H1 (cell line): ENCODE results near the gene BBS12. TPM values are rescaled to one million over a fixed set of nuclear protein-coding genes. Genes with fewer than 3 reads are reported as not detected.

ENCODE experiments used
- CREB1 ChIP-seq: IDR thresholded peaks from 2 replicates; pipeline ENCODE4 v1.6.1; 2012; ENCODE audit warnings: inconsistent platforms
- EP300 ChIP-seq, 2 experiments: IDR thresholded peaks; 1 replicate in 1 of 2; 2 replicates in 1 of 2; pipeline ENCODE4 v1.6.1; 2011 to 2012; ENCODE audit warnings: low read depth in 2 of 2, low read length in 2 of 2, mild to moderate bottlenecking in 2 of 2, borderline replicate concordance in 1 of 2, inconsistent platforms in 1 of 2, moderate library complexity in 1 of 2
- HDAC6 ChIP-seq: IDR thresholded peaks from one replicate; pipeline ENCODE4 v1.7.1; 2012; ENCODE audit warnings: low read depth, mild to moderate bottlenecking, inconsistent platforms, low read length, moderate library complexity
- KDM1A ChIP-seq: fragments of 200-600, 300-600 bp; sonication (generic); IDR thresholded peaks from 2 replicates; pipeline ENCODE4 v1.7.1; 2016; ENCODE audit warnings: mild to moderate bottlenecking, low read length, borderline replicate concordance
- RBBP5 ChIP-seq: IDR thresholded peaks from 2 replicates; pipeline ENCODE4 v1.7.1; 2012; ENCODE audit warnings: low read depth, mild to moderate bottlenecking, inconsistent platforms, low read length, moderate library complexity, borderline replicate concordance
- SUZ12 ChIP-seq: fragments of 200-600 bp; sonication (generic); IDR thresholded peaks from 2 replicates; pipeline ENCODE4 v1.6.1; 2012; ENCODE audit warnings: mild to moderate bottlenecking, inconsistent platforms, low read length, moderate library complexity, mixed read lengths
- polyA plus RNA-seq, 7 experiments: library from polyadenylated mRNA; depleted of rRNA in 3 of 7; stranded (reverse) in 5 of 7; unstranded in 2 of 7; fragments of >200 nt in 5 of 7; fragments of 200-250 nt in 2 of 7; gene quantifications; 1 replicate in 5 of 7; 2 replicates in 1 of 7; 4 replicates in 1 of 7; pipeline versions ENCODE4 v1.2.1 to v1.2.3, GENCODE V29; 2011 to 2013; ENCODE audit warnings: missing spikeins in 2 of 7, mixed read lengths in 2 of 7
- total RNA-seq: library from RNA; stranded (reverse); fragmentation: NEBNext Ultra II Directional; extraction: Animal tissue kit (Norgen Biotek cat#: 25700); gene quantifications from 2 replicates; pipeline ENCODE4 v1.2.1, GENCODE V29; 2021
- TF ChIP-seq, protein P1 (sequence below): IDR thresholded peaks from 2 replicates; pipeline ENCODE4 v1.6.1; 2012; ENCODE audit warnings: inconsistent platforms

BBS12 gene
- total and polyA plus RNA-seq, 2 of the 8 experiments (the other 6 are each of a cell fraction or from before 2014, with no cell fraction given): 0.88 to 2.6 TPM

- TF ChIP-seq SUZ12 (no peak), KDM1A (no peak), CREB1 (no peak), RBBP5 (no peak), EP300 (IDR thresholded peaks at IDR 0.05; ENCODE audit: borderline replicate concordance in 1 of 2, low read depth in 2 of 2, low read length in 2 of 2) (no peak), HDAC6 (no peak)
- TF ChIP-seq, protein P1, sequence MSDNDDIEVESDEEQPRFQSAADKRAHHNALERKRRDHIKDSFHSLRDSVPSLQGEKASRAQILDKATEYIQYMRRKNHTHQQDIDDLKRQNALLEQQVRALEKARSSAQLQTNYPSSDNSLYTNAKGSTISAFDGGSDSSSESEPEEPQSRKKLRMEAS: no peak
Measured at GRCh38 chr4:122688529-122689140, 43.9 kb upstream of the BBS12 start (continued).
